HG03565 (cell line): Measurements from ENCODE around the gene BRF1.
"Not testable (repeated sequence)": the region's sequence is repeated elsewhere in the genome, so short reads cannot be mapped to it uniquely, and the experiment has no call there.

ENCODE experiments used
- ATAC-seq: cut with Tn5 transposase; IDR thresholded peaks from one replicate; pipeline ENCODE4 v1.9.1; 2021; ENCODE audit warnings: mild to moderate bottlenecking, moderate library complexity; ENCODE audit not compliant: unreplicated experiment

Gene BRF1

DNA sequence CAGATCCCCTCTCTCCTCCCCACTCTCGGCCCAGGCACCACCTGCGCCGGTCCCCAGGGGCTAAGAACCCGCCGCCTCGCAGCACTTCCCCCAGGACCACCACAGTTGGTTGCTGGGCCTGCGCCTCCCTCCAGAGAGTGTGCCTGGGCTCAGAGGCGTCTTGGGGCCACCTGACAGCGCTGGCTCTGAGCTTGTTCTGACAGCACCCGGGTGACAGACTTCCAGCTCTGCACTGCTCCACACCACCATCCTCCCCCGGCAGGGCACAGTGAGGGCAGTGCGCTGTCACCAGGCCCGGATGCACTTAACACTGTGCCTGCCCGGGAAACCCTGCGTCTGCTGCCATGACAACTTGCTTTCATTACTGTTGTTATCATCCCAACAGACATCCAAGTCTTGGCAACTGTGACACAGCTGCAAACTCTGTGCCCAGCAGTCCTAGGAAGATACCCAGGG is 6.6 kb downstream of the BRF1 start:
- ATAC-seq, result no peak

DNA sequence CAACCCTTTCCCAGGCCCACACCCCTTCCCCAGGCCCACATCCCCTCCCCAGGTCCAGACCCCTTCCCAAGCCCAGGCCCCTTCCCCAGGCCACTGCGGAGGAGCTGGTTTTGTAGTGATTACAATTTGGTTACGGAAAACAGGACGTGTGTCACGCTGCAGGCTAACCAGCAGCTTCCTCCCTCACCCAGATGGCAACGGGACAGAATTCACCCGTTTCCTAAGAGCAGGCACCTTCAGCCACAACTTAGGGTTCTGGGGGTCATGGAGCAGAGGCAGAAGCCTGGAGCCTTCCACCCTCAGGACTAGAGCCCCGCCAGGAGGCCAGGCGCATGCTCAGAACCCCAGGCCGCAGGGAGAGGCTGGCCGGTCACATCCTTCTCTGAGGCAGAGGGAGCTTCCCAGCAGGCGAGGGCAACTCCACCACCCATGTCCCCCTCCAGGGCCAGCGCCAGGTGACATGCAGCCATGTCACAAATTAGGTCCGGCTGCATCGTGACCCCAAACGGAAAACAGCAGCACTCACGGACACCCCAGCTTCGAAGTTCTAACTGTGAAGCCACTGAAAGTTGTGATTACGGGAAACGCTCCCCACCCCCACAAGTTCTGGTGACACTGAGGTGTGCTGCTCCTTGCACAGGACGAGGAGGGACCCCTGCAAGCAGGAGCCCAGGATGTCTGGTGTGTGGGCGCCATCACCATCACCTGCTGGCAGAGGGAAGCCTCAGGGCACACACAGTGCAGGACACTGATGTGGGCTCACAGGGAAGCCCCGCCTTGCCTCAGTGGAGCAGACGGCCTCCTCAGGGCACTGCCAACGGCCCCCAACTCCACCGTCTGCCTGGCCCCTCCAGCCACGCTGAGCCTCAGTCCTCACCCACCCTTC is 7.7 kb downstream of the BRF1 start:
- ATAC-seq, result no peak

- no peak for ATAC-seq
These were observed 10.0 kb downstream of the BRF1 start for GRCh38 chr14:105290621-105291346.

GRCh38 chr14:105288936-105289335 is 11.9 kb downstream of the BRF1 start:
- not testable (repeated sequence) for ATAC-seq

GRCh38 chr14:105287249-105288102 is 13.3 kb downstream of the BRF1 start:
- ATAC-seq, result no peak

- ATAC-seq, result no peak
These were observed 14.0 kb downstream of the BRF1 start for GRCh38 chr14:105286759-105287144.

GRCh38 chr14:105285174-105285573 is 15.6 kb downstream of the BRF1 start:
- ATAC-seq, result no peak

DNA sequence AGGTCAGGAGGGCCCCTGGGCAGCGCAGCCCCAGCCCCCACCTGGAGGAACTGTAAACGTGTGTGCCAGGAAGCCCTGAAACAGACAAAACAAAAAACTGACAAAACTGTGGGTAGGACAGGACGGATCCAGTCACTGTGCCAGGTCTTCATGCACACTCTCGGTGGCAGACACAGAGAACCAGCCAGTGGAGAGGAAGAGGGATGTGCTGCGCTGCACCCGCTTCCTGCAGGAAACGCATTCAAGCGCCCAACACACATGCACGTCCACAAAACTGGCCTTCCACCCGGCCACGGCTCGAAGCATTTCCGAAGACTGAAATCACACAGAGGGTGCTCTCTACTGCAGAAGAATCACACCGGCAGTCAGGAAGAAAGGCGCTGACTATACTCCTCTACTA is 16.9 kb downstream of the BRF1 start:
- no peak for ATAC-seq

GRCh38 chr14:105283028-105283427 is 17.8 kb downstream of the BRF1 start:
- ATAC-seq, result no peak

DNA sequence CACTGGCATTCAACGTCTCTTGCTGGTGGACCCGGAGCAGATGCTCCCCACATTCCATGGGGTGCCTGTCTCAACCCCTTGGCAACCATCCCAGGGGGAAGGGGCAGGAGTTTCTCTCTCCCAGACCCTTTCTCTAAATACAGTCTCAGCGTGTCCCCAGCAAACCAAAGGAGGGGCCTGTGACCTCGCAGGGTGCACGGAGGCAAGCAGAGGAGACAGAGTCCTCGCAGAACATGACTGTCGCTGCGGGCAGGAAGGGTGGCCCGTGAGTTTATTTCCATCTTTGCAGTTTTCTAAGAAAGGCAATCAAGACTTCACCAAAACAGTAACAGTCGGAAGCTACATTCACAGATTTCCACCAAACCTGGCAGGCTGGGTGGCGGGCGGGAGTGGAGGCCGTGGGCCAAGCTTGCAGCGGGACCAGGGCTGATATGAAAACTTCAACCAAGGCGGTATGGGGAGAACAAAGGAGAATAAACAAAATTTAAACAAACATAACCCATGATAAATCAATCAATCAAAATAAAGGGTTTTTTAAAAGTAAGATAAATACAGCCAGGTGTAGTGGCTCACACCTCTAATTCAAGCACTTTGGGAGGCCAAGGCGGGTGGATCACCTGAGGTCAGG is 18.6 kb downstream of the BRF1 start:
- ATAC-seq, result no peak

GRCh38 chr14:105281371-105282097 is 19.3 kb downstream of the BRF1 start:
- no peak for ATAC-seq

GRCh38 chr14:105280525-105280924 is 20.3 kb downstream of the BRF1 start:
- ATAC-seq, result no peak

GRCh38 chr14:105279642-105280361 is 21.0 kb downstream of the BRF1 start:
- no peak for ATAC-seq

GRCh38 chr14:105277448-105277847 is 23.4 kb downstream of the BRF1 start:
- not testable (repeated sequence) for ATAC-seq

GRCh38 chr14:105275267-105275946 is 25.4 kb downstream of the BRF1 start:
- no peak for ATAC-seq

GRCh38 chr14:105274637-105275036 is 26.2 kb downstream of the BRF1 start:
- ATAC-seq, result no peak

DNA sequence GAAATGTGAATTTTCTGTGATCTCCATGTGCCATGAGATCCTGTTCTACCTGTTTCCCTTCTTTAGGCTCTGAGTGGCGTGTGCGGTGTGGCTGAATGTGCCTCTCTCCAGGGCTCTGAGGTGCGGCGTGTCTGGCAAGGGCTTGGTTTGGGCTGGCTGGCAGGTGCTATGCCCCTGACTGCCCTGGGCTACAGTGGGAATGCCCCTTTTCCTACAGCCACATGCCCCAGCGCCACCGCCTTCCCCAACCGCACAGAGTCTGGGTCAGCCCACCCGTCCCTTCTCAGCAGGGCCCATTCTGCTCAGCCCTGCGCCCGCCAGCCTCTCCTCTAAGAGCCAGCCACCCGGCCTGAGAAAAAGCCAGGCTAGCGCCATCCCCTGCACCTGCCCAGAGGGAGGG is 27.7 kb downstream of the BRF1 start:
- no peak for ATAC-seq

GRCh38 chr14:105272623-105273022 is 28.2 kb downstream of the BRF1 start:
- ATAC-seq, result no peak
